ENCODE measurements around the gene INPP5A.

Gene INPP5A

DNA sequence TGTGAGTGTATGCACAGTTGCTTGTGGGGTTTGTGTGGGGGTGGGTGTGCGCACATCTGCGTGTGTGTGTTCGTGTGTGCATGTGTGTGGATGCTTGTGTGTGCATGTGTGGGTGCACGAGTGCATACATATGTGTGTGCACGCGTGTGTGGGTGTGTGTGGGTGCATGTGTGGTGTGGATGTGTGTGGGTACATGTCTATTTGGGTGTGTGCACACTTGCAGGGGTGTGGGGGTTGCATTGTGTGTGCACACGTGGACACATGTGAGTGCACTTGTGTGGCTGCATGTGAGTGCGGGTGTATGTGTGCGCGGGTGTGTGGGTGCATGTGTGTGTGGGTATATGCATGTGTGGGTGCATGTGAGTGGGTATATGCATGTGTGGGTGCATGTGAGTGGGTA lies 174.7 kb downstream of the INPP5A start:
- no peak for DNase-seq

DNA sequence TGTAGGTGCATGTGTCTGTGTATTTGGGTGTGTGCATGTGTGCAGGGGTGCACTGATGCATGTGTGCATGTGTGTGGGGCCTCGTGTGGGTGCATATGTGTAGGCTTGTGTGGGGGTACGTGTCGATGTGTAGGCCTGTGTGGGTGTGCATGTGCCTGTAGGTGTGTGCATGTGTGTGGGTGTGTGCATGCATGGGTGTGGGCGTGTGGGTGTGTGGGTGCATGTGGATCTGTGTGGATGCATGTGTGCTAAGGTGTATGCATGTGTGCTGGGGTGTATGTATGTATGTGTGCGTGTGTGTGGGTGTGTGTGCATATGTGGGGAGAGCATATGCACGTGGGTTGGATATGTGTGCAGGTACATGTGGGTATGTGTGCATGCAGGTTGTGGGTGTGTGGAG lies 175.2 kb downstream of the INPP5A start:
- DNase-seq: no peak

DNA sequence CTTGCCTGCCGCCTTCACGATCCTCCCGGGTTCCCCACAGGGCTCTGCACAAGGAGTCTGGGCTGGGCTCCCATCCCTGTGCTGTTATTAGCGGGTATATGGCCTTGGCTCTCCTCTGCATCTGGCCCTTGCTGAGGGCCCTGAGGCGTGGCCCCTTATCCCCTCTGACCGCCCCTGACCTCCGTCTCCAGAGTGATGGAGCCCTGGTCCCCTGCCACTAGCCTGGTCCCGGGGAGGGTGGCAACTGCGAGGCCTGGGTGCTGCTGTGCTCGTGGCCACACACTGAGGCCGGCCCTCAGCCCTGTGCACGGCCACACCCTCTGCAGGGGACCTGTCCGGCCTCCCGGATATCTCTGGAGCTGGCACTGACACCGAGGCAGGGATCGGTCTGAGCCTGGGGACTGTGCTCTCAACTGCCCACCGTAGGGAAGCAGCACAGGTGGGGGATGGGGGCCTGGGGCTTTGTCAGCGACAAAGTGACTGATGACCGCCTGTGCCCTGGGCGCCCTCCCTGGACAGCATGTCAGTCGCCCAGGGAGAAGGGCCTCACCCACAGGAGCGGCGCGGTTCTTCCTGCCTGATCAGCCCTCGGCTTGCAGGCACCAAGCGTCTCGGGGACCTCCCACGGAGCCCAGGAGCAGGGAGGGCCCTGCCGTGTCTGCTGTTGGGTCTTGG lies 176.0 kb downstream of the INPP5A start:
- DNase-seq: no peak

DNA sequence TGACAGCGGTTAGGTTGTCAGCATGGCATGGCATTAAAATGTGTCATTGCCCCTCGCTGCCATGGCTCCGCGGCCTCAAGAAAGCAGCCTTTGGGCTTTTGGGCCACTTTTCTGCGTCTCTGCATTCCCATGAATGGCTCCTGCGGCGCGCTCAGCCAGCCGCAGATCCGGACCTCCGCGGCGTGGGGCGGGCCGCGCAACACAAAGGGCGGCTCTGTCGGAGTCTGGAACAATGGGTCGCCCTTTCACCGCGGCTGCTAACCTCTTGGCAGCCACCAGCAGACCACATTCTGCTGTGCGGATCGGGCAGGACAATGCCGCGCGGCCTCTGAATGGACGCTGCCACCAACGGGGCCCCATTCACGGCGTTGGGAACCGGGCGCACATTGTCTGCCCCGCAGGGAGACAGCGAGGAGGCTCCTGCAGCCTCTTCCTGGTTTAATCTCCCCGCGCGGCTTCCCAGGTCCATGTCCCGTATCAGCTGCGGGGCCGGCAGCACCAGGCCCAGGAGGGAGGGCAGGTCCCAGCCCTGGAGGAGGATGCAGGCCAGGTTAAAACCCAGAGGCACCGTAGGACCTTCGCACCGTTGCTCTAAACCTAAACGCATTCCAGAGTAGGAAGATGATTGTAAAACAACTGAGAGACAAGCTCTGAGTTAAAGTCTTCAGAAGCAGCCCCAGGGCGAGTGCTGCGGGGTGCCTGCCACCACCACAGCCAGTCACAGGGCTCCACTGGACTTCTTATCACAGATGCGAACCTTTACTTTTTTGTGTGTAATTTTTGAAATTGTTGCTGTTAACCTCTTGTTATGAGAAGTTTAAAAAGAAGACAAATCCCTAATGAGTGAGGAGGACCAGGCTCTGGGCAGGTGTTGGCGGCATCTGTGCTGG lies 176.8 kb downstream of the INPP5A start:
- DNase-seq: no peak

DNA sequence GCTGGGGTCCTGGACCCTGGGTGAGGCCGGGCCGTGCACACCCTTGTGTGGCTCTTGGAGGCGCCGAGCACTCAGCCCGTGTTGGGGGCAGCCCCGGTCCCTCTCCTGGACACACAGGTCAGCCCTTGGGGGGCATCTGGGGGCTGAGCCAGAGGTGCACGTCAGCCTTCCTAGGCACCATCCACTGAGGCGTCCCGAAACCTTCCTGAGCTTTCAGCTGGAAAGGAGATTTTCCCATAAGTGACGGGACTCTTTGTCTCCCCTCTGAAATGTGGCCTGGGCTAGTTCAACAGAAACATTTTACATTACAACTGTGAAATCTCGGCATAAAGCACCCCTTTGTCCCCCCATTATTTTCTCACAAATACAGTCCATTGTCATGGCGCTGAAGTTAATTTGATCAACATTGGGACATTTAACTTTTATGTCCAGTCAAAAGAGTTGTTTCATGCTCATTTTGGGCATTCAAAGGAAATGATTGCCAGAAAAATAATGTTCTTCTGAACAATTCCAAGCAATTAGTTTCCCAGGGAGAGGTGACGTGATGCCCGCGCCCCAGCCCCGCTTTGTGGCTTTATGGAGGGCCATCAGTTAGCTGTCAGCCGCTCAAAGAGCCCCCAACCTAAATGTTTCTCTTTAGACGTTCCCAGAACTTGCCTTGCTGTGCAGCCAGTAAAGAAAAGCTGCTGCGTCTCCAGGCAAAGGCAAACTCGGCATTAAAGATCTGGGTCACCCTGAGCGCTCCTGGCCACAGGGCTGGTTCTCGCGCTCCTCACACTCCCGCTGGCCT lies 177.6 kb downstream of the INPP5A start:
- no peak for DNase-seq

DNA sequence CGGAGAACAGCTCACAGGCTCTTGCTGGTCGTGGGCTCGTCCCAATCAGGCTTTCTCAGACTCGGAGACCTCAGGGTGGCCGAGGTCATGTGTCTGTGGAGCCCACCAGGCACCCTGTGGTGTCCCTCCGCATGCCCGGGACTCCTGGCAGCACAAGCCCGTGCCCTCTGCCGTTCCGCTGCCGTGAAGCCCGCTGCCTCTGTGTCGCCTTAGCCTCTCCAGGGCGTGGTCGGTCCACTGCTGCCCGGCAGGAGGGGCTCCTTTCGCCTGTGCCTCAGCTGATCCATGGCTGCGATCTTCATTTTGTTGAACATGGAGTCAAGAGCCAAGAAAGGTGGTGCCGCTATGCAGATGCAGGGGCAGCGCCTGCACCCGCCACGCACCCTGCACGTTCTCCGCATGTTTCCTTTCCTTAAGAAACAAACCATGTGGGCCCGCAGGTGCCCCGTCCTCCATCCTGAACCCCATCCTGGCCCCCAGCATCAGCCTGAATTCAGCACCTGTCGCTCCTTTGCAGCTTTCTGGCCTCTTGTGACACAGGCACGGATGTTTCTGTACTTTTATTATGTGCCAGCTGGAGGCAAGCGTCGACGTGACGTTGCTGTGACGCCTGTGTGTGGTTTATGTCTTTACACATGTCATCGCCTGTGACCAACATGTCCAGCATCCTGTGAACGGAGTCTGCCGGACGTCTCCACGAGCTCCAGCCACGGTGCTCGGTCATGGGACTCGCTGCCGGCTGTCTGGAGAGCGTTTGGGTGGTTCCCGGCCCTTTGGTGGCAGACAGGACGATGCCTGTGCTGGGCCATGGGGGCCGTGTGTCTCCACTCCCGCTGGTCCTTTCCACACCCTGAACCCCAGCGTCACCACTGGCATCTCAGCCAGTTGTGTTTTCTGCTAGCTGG lies 178.4 kb downstream of the INPP5A start:
- DNase-seq: no peak

DNA sequence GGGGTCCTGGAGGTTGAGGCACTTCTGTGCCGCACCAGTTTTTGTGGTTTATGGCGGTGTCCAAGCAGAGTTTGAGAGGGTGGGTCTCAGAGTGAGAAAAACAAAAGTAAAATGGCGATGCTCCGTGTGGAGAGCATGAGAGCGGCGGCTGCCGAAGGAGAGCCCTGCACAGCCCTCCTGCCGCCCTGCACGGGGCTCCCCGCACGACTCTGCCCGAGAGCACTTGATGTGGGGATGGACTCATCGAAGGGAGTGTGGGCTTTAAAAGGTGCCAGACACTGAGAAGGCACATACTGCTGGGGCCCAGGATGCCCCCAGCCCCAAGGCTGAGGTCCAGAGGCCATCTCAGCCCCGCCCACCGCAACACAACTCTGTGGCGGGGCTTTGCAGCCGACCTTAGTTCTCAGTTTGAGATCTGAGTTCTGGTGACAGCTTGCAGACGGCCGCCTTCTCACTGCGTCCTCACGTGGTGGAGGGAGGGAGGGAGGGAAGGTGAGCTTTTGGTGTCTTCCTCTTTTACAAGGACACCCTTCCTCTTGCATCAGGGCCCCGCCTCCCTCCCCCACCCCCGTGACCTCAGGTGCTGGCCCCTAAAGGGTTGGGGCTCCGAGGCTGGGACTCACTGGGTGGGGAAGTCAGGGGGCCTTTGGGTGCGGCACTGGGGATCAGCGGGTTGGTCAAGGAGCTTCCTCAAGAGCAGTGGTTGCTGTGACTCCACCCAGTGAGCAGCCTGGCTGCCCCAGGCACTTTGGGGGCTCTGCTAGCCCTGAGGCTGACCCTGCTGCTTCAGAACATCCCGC lies 179.3 kb downstream of the INPP5A start:
- DNase-seq: no peak

DNA sequence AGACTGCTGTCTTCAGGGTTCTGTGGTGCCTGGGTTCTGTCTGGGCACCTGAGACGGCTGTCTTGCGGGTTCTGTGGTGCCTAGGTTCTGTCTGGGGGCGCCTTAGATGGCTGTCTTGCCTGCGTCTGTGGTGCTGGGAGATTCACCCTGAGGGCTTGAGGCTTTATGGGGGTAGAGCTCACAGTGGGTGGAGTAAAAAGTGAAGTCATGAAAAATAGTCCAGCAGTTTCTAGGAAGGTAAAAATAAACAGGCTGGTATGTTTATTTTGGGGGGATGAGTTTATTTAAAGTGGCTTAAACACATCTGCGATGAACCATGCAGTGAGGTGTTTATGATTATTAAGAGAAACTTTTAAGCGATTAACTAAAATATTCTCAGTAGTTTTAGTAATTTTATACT lies 184.1 kb downstream of the INPP5A start:
- DNase-seq: no peak

DNA sequence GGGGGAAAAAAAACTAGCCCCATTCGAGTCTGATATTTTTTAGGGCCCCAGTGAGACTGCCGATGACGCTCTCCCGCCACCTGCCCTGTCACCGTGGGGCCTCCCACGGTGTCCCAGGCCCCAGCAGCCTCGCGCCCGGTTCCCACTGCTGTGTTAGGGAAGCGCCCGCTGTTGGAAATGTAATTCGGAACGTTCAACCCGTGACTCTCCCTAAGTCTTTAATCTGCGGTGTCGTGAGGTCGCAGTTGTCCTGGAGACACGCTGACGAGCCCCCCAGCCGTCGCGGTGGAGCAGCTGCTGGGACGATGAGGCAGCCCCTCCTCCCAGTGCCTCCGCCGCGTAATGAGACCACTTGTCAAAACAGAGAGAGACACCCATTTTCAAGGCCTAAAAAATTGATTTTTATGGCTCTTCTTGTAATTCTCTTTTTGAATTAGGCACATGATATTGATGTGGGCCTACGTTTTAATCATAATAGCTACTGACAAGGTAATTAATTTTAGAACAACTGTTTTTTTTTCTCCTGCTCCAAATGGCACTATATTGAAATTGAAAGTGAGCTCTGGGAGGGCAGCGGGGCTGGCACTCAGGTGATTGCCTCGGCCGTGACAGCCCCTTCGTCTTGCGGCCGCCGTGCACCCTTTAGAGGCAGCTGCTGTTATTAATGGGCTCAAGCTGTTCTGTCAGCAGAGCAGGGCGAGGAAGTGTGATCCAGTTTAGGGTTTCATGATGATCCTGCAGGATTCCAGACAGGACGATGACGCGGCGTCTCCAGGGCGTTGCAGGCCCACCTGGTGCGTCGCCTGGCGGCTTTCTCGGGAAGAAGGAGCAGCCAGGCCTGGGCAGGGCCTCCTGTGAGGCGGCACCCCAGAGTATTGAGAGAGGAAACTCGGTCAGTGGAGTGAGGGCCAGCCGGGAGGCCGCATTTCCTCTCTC lies 185.1 kb downstream of the INPP5A start:
- no peak for DNase-seq

DNA sequence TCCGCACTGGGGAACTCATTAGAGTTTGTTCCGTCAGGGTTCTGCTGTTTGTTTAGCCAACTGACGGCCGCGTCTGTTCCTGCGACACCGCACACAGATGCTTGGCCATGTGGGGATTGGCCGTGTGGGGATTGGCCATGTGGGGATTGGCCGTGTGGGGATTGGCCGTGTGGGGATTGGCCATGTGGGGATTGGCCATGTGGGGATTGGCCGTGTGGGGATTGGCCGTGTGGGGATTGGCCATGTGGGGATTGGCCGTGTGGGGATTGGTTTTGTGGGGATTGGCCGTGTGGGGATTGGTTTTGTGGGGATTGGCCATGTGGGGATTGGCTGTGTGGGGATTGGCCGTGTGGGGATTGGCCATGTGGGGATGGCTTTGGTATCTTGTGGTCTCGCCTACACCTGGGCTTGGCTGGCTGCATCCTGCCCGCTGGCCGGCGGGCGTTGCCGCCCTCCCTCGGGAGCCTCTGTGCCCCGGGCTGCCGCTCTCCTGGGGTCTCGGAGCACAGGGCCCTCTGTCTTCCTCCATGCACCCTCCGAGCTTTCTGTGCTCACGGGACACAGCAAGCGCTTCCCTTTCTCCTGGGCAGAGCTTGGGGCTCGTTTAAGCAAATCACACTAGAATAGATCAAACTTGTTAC lies 185.9 kb downstream of the INPP5A start:
- no peak for DNase-seq

DNA sequence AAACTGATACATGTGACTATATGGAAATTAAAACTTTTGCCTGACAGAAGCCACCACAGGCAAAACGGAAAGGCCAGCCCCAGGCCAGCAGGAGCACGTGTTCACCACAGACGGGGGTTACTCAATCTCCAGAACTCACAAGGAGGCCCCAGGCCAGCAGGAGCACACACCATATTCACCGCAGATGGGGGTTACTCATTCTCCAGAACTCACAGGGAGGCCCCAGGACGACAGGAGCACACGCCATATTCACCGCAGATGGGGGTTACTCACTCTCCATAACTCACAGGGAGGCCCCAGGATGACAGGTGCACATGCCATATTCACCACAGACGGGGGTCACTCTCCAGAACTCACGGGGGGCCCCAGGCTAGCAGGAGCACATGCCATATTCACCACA lies 186.9 kb downstream of the INPP5A start:
- DNase-seq: no peak

DNA sequence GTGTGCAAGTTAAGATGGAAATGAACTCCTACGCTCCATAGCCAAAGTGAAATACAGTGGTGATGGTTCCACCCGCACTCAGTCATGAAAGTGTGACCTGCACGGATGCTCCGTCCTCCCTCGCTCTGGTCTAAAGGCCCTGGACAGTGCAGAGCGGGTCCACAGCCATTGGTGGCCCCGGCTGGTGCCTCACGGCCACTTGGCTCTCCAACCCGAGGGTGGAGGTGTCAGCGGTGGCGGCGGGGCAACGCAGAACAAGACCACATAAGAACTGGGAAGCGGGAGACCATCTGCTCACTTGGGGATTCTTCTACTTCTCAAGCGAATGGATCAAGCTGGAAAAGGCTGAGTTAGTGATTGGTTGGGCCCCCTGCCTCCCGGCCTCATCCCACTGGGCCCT lies 187.6 kb downstream of the INPP5A start:
- no peak for DNase-seq

DNA sequence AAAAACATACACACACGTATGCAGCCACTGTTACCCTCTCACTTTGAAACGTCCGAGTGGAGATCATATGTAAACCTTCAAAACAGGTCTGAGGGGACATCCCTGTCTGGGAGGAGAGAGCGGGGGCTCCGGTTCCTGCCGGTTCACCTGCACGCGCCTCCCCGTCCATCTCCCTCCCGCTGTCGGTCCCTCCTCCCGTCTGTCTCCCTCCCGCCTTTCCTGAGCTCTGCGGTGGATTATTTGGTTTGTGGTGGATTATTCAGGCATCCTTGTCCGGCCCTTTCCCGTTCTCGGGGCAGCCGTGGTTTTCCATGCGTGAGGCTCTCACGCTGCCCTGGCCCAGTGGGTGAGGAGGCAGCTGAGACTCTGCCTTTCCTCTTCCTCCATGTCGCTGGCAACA lies 188.6 kb downstream of the INPP5A start:
- DNase-seq: no peak

DNA sequence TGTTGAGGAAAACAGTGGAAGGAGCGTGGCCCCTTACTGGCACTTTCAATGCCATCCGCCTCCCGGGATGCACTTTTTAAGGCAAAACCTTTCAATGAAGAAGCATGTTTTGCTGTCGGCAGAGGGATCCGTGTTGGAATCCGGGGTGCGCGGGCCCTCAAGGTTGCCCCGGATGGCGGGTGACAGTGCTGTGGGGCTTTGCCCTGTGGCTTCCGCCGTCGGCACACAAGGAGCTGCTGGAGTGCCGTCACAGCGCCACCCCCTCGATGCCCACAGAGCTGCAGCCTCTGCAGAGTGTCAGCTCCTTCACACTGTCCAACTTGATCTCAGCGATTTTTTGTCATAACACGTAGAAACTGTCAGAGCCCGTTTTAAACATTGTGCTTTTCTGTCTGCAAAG lies 189.4 kb downstream of the INPP5A start:
- DNase-seq: no peak

DNA sequence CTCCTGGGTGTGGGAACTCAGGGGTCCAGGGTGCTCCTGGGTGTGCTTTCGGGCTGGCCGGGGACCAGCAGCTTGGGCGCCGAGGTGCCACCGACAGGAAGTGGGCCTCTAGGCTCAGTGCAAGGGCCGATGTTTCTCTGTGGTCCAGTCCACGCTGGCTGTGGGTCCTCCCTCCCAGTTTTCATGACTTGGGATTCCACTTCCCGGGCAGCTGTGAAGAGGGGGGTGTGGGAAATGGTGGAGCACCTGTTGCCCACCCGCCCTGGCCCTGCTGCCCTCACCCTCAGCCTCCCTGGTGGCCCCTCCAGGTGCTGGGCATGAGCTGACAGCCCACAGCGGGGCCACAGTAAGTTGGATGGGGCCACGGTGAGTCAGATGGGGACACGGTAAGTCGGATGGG lies 189.8 kb downstream of the INPP5A start:
- no peak for DNase-seq

DNA sequence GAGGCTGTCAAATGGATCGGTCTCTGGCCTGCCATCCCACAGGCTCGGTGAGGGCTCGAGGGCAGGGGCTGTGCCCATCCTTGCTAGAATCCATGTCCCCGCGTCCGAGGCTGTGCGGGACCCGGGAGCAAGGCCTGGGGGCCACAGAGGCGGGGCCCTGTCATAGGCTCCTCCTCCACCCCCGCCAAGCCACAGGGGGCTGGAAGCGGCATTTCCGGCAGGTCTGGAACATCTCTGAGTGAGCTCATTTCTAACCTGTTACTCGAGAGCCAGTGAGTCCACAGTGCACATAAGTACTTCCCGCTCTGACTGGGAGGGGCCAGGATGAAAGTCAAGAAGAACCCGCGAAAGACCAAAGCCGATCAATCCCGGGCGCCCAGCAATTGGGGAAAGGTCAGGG lies 190.7 kb downstream of the INPP5A start:
- no peak for DNase-seq

DNA sequence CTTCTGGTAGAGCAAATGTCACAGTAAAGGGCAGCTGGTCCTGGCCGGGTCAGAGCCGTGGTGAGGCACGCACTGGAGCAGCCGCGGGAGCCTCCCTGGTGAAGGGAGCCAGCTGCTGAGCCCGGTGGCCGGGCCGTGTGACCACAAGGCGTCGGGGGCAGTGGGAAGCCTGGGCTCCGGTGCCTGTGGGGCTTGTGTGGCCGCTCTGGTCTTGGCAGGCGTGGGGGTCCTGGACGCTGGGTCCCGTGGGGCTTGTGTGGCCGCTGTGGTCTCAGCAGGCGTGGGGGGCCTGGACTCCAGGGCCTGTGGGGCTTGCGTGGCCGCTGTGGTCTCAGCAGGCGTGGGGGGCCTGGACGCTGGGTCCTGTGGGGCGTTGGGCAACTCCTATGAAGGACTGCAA lies 191.2 kb downstream of the INPP5A start:
- no peak for DNase-seq

DNA sequence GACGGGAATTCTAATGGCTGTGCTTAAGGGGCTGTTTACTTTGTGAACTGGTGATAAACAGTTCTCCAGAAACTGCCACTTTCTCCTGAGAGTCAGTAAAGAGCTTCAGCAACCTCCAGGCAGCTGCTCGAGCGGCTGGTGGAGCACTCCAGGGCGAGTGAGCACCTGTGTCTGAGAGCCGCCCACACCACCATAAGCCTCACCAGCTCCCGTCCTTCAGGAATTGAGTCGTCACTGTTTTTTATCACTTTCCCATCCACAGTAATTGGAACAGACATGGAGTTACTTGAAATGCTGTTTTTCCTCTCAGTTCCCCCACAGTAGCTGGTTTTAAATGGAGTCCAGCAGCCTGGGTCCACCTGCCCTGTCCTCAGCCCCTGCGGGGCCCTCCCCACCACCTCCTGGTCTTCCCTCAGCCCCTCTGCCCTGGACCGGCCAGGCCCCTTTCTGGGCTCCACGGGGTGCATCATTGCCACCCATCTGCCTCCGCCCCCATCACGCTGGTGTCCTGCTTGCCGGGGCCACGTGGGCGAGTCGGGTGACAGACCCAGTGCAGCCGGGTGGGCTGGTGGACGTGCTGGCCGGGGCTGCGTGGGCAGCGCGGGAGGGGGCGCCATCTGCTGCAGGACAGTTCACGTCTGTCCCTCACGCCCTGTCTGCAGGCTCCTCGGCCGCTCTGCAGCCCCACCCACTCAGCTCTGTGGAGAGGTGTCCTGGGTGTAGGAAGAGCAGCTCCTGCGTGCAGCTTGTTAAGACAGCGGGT lies 192.4 kb downstream of the INPP5A start:
- DNase-seq: no peak

DNA sequence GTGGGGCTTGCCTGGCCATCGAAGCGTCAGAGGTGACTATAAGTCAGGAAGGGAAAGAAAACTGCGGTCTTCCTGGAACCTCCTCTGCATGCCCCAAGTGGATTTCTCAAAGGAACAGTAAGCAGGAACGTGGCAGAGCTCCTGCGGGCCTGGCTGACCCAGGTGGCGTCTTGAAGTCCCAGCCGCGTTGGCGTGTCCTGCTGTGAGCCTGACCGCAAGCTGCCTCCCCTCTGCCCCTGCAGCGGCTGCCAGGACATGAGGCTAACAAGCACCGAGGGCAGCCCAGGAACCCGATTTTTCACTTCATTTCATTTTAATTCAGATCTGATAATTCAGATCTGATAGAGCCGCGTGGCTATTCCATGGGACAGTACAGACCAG lies 193.0 kb downstream of the INPP5A start:
- no peak for DNase-seq

Measured in NCI-H187 treated with DMSO at 0.1 percent for 48 hours (cell line).